SHP77 (cell line): ENCODE measurements around the gene CRIP3.
"Not testable (repeated sequence)": the region's sequence is repeated elsewhere in the genome, so short reads cannot be mapped to it uniquely, and the experiment has no call there.

Experiments used
- DNase-seq, 2 experiments: peaks; one replicate each; lab custom pipeline; 2025; lab: John Stamatoyannopoulos, UW

CRIP3 gene, protein sequence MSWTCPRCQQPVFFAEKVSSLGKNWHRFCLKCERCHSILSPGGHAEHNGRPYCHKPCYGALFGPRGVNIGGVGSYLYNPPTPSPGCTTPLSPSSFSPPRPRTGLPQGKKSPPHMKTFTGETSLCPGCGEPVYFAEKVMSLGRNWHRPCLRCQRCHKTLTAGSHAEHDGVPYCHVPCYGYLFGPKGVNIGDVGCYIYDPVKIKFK

DNA sequence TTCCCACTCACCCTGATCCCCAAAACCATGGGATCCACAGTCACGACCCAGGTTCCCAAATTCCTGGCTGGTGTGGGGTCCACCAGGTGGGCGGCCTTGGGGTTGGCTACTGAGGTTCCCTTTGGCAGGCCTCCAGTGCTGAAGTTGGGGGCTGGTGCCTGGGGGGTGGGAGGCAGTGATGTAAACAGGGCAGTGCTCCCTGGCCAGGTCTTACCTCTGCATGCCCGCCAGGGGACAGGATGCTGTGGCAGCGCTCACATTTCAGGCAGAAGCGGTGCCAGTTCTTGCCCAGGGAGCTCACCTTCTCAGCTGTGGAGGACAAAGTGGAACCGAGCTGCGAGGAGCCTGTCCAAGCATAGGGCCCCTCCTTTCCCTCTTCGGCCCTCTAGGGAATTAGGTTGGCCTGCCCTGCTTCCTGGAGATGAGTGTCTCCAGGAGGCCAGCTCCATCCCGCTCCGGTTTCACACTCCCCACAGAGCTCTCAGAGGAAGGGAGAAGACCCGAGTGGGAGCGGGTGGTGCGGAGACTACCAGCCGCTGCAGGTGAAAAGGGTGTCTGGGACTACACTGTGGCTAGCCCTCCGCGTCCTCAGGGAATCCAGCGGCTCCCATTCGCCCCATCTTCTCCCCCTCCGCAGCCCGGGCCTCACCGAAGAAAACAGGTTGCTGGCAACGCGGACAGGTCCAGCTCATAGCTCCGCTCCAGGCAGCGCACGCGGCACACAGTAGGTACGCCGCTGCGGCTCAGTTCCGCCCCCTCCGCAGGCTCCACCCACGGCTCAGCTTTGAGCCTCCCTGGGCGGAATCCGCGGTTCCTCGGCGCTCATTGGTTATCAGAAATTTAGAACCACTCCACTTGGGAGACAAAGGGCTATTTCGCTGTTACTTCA, at the start of gene CRIP3:
CRIP3 (minus strand) TSS at position 726 of the 889 bp plus-strand sequence; CDS start at position 692, 34 bp downstream.
- DNase-seq, result no peak

DNA sequence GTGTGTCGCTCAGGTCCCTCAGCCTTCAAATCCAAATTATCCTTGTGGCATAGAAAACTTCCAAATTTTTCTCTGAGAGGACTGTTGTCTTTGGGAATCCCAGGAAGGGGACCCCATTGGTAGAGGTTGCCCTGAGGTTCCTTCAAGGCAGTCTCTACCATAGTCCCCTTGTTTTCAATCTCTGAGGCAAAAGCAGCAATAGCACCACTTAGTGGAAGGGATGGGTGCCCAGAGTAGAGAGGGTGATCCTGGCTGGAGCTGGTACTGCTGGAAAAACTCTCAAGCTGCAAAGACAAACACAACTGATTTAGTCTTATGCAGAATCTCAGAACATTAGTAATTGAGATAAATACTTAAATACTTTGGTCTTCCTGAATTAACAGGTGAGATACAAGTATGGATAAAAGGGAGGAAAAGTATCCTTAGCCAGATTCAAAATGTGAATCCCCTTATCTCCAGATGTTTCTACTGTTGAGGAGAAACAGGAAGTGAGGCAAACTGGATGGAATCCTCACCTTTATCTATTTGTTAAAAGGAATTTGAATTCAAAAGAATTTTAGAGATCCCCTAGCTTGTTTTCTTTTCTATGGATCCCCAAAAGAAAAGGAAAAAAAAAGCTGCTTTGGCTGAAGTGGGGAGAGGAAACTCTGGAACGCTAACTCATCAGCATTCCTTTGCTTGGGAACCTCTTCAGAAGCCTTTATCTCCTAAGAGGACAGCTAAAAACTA, 47.4 kb upstream of the CRIP3 start:
- no peak for DNase-seq

- DNase-seq, result not testable (repeated sequence)
These were observed 43.3 kb upstream of the CRIP3 start for GRCh38 chr6:43351951-43352350.

GRCh38 chr6:43347444-43347843, 38.8 kb upstream of the CRIP3 start:
- DNase-seq, result no peak

DNA sequence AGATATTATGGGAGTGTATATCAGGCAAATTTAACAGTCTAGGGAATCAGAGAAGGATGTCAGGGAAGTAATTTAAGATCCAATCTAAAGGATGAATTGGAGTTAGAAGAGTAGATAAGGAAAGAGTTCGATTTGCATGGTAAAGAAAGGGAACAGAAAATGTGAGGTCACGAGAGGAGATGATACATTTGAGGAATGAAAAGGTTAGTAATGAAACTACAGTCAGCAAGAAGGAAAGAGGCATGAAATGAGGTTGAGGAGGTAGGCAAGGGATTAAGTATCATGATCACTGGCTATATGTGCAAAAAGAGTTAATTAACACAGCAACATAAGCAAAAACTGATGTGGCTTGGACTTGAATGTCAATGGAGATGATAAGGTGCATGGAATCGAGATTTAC, 38.4 kb upstream of the CRIP3 start:
- no peak for DNase-seq

DNA sequence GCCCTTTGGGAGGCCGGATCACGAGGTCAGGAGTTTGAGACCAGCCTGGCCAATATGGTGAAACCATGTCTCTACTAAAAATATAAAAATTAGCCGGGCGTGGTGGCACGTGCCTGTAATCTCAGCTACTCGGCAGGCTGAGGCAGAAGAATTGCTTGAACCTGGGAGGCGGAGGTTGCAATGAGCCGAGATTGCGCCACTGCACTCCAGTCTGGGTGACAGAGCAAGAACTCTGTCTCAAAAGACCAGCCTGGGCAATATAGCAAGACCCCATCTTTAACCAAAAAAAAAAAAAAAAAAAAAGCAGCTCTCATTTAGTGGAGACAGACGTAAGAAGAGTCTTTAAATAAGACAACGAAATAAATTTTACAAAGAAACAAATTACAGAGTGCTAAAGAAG, 37.6 kb upstream of the CRIP3 start:
- not testable (repeated sequence) for DNase-seq

GRCh38 chr6:43339168-43339567, 30.5 kb upstream of the CRIP3 start:
- no peak for DNase-seq

- DNase-seq, result no peak
These were observed 29.6 kb upstream of the CRIP3 start for GRCh38 chr6:43338243-43338642.

DNA sequence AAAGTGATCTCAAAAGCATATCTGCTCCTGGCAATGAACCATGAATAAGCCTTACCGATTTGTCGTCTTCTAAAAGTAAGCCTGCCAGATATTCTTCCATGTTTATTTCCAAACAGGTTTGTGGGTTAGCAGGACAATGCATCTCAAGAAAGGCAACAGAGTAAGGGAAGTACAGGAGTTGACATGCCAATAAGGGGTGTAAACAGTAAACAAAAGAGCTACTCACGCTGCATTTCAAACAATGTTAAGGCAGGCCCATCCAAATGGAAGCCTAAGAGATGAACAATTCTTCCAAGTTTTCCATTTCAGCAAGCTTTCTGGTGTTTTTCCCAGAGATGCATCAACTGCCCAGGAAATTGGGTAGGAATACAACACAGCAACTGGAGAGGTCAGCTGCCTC, 27.8 kb upstream of the CRIP3 start:
- DNase-seq, result no peak

DNA sequence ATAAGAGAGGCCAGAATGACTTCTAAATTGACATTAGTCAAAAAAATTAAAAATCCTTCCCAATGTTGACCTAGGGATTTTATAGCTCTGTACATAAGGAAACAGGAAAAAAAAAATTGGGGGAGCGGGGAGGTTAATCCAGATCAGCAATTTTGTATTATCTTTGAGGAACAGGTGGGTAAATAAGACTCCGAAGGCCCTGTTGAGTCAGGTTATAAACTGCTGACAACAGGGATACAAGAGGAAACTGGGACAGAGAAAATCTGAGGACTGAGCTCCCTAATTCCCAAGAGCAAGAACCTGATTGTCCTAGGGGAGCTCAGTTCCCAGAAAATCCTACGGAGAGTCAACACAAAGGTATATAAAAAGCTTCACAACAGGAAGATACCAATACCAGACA, 26.8 kb upstream of the CRIP3 start:
- no peak for DNase-seq

DNA sequence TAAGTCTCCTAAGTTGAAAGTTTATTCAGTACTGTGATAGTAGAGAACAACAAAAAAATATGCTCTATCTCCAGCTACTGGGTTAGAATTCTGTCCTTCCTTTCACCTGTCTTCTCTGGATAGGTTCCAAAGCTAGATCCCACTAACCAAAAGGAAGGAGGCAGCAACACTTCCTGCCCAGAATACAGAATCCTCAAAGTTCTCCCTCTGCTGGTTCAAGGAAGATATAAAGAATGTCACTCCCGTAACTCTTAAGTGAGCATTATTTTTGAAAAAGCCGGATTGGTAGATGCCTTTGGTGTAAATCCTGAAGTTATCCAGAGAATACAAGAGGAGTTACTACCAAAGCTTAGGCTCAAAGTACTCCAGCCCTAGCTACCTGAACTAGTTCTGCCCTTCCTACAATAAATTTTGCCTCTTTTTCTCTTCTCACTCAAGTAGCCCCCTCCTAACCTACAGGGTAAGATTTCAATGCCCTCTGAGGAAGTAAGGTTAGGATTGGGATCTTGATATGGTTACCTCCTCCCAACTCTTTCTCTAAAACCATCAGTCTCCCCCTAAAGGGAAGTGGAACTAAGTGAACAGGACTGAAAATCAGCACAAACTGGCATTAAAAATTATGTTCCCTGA, 26.0 kb upstream of the CRIP3 start:
- peak in 1 of 2 experiments; percentile 35 for DNase-seq

- no peak for DNase-seq
These were observed 23.3 kb upstream of the CRIP3 start for GRCh38 chr6:43331891-43332290.

- no peak for DNase-seq
These were observed 22.8 kb upstream of the CRIP3 start for GRCh38 chr6:43331470-43331869.

DNA sequence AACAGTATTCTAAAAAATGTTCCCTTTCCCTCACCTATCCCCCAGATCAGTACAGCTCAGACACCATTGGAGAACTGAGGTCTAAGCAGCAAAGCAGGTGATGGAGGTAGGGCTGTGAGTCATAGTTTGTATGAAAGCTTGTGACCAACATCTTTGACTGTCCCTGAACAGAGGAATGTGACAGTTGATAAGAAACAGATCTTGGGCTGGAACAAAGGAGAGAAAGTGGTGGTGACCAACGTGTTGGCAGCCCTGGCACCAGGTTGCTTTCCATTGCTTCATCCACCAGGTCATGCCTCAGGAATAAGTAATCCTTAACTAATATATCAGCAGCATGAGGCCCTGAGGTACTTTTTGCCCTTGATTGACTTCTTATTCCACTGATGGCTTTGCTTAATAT, 19.9 kb upstream of the CRIP3 start:
- DNase-seq, result no peak

DNA sequence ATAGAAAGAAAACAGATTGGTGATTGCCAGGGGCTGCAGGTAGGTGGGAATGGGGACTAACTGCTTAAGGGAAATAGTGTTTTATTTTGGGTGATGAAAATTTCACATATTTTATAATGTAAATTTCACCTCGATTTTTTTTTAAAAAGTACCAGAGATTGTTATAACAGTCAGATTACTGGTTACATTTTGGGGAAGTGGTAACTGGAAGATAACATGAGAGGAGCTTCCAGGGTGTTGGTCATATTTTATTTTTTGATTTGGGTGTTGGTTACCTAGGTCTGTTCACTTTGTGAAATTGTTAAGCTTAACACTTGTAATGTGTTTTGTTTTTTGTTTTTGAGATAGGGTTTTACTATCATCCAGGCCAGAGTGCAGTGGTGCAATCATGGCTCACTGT, 17.2 kb upstream of the CRIP3 start:
- DNase-seq, result no peak

- DNase-seq, result no peak
These were observed 9.4 kb upstream of the CRIP3 start for GRCh38 chr6:43318011-43318410.

DNA sequence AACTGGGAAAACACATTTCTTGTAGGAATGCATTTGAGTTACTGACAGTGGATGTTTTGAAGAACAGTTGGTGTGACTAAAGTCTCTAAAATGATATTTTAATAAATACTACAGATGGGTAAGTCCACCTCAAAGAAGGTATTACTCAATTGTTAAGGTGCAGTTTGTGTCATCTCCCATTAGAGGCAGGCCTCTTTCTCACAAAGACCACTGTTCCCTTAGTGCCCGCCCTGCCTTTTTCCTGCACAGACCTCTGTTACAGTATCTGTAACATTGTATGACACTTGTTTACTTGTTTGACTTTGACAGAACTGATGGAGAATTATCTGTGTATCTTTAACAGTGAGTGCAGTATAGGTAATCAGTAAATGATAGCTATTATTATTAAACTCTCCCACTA, 5.2 kb upstream of the CRIP3 start:
- DNase-seq, result no peak

- DNase-seq, result no peak
These were observed 3.0 kb upstream of the CRIP3 start for GRCh38 chr6:43311666-43312065.

DNA sequence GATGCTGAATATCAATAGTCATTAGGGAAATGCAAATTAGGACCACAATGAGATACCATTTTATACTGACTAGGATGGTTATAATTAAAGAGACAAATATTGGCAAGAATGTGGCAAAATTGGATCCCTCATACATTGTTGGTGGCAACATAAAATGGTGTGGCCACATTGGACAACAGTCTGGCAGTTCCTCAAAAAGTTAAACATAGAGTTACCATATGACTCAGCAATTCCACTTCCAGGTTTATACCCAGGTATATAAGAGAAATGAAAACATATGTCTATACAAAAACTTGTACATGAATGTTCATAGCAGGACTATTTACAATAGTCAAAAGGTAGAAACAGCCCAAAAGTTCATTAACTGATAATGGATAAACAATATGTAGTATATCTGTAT, 2.0 kb upstream of the CRIP3 start:
- DNase-seq, result no peak

GRCh38 chr6:43310134-43310533, 1.5 kb upstream of the CRIP3 start:
- no peak for DNase-seq

- DNase-seq, result no peak
These were observed 408 bp upstream of the CRIP3 start for GRCh38 chr6:43308990-43309477.

DNA sequence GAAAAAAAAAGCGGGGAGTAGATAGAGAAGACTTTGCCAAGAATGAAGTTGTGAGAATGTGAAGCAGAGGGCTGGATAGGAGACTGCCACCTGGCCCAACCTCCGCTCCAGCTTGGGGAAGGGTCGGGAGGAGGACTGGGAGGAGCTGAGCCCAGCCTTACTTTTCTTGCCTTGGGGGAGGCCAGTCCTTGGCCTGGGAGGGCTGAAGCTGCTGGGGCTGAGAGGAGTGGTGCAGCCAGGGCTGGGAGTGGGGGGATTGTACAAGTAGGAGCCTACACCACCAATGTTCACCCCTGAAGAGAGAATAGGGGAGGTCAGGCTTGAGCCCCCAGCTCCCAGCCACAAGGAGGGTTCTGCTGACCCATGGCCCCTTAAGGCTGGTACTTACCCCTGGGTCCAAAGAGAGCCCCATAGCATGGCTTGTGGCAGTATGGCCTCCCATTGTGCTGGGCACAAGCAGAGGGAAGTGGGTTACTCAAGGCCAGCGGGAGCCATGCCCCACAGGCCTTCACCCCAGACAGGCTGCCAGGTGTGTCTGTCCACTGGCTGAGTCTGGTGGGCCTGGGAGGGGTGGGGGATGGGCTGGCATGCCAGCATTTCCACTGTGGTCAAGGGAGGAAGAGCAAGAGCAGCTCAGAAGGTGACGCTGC, 1.1 kb downstream of the CRIP3 start:
- DNase-seq, result no peak
